RCC 7860 (cell line): ENCODE measurements around the gene RPS6KA2.
"Not testable (repeated sequence)": the region's sequence is repeated elsewhere in the genome, so short reads cannot be mapped to it uniquely, and the experiment has no call there.

Experiments used
- DNase-seq: peaks from one replicate; pipeline ENCODE4 v3.0.0-alpha.2; 2015; ENCODE audit warnings: low spot score
- FAIRE-seq: peaks from 2 replicates; lab custom pipeline; 2012; peaks lifted over from hg19 to GRCh38; lab: Jason Lieb, UNC

RPS6KA2 gene

DNA sequence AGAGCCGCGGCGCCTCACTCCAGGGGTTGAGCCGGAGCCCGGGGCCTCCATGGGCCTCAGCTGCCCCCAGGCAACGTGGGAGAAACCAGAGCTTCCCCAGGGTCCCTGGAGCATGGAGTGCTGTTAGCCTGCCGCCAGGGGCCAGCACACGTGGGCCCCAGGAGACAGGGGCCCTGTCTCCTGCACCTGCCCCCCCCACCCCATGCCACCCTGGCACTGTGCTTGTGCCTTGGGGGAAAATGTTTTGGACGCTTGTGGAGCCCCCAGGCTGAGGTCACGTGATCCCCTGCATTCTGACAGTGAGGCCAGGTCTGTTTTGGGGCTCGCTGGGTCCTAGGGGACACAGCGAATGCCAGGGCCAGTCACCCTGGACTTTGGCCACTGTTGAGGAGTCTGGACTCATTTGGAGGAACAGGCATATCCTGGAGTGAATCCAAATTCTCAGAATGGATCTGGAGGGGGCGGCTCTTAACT is 214.1 kb downstream of the RPS6KA2 start:
- no peak for DNase-seq
- FAIRE-seq = no peak

DNA sequence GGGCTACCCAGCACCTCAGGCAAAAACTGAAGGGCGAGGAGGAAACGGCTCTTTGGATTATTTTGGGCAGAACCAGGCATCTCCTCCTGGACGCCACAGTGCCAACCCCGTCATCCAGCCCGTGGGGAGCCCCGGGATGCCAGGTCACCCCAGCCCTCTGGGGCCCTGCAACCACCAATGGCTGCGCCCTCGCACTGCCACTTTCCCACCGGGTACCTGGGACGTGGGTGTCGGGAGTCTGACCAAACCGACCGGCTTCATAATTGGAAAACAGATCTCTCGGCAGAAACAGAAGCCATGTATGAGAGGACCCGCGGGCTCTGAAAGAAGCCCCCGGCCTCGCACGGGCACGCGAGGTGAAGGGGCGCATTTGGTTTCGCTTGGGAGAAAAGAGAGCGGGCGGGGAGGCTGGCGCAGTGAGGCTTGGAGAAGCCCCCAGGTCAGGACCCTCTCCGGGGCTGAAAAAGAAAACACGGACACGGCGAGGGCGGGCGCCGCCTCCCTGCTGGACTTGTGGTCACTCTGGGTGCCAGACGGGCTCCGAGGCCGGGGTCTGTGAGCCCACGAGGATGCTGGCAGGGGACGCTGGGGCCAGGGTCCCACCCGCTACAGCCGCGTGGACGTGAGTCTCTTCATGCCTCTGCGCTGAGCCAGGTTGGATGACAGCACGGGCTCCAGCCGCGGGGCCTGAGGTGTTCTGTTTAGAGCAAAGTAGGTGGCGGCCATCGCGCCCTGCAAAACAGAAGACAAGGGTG is 214.7 kb downstream of the RPS6KA2 start:
- DNase-seq (no peak), FAIRE-seq (no peak)

DNA sequence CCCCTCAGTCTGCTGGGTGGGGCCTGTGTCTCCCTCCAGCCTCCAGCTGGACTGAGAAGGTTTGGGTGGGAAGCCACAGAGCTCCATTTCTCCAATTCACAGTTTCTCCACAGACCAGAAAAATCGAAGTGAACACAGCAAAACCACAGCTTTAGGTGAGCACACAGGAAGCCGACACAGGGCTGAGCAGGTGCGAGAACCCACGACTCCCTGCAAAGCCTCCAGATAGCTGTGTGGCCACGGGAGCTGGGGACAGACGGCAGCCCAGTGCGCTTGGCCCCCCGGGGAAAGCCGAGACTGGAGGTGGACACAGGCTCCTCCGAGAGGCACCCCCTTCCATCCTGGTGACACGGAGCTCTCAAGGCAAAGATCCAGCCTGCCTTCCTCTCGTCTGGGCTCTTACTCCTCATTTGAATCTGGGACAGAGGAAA is 215.3 kb downstream of the RPS6KA2 start:
- no peak for DNase-seq

DNA sequence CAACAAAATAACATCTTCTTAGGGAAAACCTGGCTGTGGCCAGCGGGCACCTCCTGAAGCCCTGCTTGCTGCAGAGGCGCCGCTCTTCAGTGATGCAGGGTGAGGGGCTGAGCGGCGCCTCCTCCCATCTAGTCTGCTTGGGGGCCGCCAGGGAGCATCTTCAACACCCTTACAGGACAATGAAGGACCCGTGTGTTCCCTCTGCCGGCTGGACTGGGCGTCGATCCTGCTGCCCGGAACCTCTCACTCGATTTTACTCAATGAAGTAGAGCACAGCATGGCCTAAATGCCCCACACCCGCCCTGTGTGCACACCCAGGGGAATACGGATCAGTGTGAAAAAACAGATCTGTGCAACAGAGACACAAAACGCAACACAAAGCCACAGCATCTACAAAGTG is 215.8 kb downstream of the RPS6KA2 start:
- no peak for DNase-seq
- FAIRE-seq = no peak

More for the DNA sequence above, 215.3 kb downstream of the RPS6KA2 start:
- FAIRE-seq = no peak

DNA sequence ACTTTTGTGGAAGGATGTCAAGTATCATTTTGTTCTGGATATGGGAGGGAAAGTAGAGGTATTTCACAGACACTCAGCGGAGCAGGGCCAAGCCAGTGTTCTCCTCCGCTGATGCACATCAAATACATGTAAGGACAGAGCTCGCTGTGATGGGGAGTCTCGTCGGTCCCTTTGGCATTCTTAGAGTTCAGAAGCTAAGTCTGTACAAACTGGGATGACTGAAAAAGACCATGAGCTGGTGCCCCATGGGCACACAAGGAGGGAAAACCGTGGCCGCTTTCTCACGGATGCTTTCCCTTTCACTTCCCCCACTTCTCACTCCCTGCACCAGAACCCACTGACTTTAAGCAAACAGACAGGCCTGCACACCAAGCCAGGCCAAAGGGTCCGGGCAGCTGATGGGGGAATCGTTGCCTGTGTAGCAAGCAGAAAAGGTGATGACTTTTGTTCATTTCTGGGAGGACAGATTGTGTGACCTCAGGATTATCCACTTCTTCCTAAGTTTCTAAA is 216.6 kb downstream of the RPS6KA2 start:
- DNase-seq (no peak), FAIRE-seq (no peak)

DNA sequence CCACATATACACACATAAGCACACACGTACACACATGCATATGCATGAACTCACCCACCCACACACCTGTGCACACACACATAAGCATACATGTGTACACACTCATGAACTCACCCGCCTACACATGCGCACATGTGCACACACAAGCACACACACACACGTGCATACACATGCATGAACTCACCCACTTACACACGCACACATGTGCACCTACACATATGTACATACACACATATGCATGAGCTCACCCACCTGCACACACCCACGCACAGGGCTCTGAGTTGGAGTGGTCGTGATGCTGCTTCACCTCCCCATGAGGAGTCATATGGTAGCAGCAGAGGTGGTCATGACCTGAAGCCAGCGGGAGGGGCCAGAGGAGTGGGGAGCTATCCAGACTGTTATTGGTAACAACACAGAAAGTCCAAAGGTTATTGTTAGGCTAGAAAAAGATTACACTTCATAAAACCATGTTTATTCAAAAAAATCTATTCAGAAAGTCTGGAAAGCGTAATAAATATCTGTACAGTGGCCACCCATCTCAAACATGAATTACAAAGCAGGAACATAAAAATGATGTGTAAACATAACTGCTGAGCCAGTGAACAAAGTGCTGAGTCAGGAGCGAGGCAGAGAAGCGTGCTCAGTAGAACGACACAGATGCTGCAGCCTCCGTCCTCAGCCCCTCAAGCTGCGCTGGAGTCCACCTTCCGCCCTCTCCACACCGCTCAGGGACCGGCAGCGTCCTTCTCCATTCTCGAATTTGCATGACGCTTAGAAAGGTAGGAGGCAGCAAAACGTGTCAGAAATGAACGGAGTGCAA is 217.9 kb downstream of the RPS6KA2 start:
- DNase-seq (no peak), FAIRE-seq (no peak)

DNA sequence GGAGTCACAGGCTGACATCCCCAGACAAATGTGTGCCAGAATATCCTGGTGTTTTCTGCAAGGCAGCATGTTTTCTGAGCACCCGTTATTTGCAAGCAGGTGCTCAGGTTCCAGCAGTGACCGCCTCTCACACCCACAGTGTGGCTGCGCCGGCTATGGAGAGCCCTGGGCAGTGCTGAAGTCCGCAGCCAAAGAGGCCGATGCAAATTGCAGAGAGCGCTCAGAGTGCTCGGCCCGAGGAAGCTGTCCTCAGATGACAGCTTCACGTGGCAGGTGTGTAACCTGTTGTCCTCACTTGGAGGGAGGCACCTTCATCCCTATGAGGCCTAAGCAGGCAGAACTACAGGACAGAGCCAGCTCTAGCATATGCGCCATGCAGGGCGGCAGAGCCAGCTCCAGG is 220.9 kb downstream of the RPS6KA2 start:
- DNase-seq (no peak), FAIRE-seq (no peak)

DNA sequence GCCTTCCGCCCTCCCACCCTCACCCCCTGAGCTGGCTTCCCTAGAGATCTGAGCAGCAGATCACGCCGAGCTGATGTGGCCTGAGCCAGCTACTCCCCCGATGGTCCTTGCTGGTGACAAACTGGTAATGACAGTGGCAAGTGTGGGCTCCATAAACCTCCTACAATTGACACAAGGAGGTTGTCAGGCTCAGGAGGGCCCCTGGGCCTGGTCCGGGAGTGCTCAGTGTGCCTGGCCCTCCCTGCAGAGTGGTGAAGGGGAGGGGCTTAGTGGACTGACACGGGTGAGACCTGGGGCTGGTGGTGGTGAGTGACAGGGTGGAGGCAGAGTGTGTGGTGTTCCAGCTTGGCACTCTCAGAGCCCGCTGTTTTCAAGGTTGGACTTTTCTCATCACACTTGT is 221.7 kb downstream of the RPS6KA2 start:
- no peak for FAIRE-seq

DNA sequence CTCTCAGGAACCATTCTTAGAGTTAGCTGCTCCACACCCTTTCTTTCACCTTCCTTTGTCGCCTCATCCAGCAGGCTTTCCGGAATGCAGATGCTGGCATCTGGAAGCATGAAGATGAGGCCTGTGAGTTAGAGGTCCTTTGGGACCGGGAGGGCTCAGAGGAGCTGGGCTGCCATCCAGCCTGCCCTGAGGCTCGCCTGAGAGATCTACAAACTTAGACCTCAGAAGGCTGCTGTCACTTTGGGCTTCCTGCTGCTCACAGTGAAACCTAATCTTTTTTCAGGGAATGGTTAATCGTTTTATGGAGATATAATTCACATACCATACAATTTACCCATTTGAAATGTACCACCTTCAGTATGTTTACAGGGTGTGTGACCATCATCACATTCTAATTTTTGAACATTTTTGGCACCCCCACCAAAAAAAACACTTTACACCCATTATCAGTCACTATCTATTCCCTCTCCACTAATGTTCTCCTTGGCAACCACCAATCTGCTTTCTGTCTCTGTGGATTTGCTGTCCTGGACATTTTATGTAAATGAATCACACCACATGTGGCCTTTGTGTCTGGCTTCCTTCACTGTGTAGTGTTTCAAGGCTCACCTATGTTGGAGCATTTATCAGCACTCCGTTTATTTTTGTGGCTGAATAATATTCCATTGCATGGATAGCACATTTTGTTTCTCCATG is 224.3 kb downstream of the RPS6KA2 start:
- DNase-seq = no peak
- no peak for FAIRE-seq

More for the DNA sequence above, 221.7 kb downstream of the RPS6KA2 start:
- DNase-seq = no peak

DNA sequence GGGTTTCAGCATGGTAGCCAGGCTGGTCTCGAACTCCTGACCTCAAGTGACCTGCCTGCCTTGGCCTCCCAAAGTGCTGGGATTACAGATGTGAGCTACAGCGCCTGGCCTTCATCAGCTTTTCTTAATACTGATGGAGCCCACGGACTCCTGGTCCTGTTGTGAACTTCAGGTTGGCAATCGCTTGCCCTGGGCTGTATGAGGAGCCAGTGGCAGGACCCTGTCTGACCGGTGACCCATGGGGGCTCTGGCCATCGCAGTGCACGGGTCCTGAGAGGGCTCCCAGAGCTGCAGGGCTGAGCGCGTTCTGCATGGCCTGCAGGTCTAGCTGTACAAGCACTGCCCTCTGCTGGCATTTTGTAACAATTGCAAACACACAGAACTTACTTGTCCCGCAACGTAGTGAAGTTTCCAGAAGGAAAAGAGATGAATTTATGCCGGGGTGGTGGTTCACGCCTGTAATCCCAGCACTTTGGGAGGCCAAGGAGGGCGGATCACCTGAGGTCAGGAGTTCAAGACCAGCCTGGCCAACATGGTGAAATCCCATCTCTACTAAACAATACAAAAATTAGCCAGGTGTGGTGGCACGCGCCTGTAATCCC is 226.3 kb downstream of the RPS6KA2 start:
- not testable (repeated sequence) for FAIRE-seq
- peak; percentile 22 for DNase-seq

DNA sequence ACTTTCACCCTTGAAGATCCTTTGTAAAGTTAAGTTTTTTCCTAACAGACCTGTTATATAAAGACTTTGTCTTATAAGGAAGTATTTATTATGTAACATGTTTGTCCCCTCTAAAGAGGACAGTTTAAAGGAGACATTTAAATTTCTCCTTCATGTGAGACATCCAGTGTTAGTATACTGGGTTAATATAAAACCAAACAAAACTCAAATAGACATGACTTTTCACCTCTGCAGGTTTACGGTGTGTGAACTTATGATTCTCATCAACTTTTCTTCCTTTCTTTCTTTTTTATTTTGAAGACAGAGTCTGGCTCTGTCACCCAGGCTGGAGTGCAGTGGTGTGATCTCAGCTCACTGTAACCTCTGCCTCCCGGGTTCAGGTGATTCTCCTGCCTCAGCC is 226.9 kb downstream of the RPS6KA2 start:
- FAIRE-seq (no peak), DNase-seq (no peak)

DNA sequence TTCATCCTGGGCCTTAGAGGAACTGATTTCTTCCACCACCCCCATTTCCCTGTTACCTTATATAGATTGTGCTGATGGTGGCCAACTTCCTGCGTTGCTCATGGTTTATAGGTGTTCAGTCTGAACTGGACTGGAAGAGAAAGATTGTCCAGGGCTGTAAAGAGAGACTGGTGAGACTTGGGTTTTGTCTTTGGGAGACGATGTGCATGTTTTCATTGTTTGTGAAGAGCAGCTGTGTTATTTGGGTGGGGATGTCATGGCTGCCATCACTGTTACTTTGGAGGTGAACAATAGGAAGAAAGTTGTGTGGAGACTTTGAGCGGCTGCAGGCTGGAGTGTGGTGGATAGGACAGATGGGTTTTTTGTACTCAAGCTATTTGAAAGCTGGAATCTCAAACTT is 228.7 kb downstream of the RPS6KA2 start:
- DNase-seq = no peak
- FAIRE-seq = no peak

DNA sequence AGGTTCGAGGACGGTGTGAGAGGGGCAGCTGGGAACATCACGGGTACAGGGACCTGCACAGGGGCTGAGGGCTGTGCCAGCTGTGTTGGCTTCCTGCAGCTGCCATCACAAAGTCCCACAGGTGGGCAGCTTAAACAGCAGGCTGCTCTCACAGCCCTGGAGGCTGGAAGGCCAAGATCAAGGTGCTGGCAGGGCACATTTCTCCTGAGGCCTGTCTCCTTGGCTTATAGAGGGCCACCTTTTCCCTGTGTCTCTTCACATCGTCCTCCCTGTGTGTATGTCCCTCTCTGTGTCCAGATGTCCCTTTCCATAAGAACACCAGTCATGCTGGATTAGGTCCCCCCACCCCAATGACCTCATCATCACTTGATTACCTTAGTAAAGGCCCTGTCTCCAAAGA is 229.2 kb downstream of the RPS6KA2 start:
- no peak for DNase-seq
- FAIRE-seq = no peak

DNA sequence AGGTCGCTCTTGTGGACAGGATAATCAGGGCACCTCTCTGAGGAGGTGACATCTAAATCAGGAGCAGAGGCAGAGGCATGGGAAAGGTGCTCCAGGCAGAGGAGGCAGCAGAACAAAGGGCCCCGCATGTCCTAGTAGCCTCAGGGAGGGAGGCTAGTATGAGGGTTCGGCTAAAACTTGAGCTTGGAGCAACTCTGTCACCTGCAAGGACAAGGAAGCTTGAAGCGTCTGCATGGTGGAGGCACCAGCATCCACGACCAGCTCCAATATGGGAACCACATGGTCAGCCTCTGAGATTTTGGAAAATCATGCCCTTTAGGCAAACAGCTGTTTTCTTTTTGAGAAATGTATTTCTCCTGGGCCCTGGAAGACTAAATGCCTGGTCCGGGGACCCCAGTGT is 231.3 kb downstream of the RPS6KA2 start:
- FAIRE-seq = no peak

DNA sequence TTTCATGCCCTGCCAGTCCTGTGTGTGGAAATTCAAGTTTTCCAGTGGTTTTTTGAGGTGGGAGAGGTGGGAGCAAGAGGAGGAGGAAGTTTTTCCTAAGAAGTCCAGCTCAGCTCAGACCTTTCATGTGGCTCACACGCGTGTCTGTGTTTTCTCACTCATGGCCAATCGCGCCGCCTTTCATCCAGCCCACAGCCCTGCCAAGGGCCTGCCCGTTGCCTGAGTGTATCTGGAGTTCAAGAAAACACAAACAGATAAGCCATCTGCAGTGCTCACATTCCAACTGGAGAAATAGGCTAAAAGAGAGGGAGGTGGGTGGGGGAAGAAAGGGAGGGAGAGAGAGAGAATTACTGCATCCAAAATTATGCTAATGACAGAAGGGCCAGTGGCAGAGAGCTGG is 231.7 kb downstream of the RPS6KA2 start:
- no peak for FAIRE-seq
- no peak for DNase-seq

More for the DNA sequence above, 231.3 kb downstream of the RPS6KA2 start:
- DNase-seq = no peak

DNA sequence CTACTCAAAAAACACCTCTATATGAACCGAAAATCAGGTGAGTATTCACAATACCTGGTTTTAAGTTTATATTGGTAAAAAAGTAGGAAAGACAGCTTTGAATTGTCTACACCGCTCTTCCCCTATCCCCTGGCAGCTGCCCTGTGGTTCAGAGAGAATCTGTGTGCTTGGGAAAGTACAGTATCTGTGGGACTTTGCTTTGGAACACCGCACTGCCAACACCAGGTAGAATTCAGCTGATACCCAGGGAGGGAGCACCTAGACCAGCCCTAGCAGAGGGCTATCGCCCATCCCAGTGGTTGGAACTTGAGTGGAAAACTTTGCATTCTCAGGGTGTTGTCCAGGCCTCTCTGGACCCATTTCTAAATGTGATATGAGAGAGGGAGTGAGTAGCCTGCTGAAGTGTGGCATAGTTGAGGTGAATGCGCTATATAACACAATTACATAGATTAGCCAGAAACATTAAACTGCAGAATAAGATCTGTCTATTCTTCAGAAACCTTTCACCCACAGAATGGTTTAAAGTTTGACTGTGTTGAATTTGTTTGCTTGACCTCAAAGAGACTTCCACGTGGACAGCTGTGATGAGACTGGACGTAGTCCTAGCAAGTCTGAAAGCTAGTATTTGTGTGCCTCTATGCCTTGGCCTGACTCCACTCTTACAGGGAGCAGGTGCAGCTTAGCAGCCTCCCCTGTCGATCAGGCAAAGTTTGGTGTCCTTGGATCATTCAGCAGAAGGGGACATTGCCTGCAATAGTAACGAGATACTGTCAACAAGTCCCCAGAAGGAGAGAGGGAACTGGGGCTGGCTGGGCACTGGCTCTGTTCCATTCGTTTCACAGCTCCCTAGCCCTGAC is 232.8 kb downstream of the RPS6KA2 start:
- DNase-seq = no peak
- FAIRE-seq = no peak

DNA sequence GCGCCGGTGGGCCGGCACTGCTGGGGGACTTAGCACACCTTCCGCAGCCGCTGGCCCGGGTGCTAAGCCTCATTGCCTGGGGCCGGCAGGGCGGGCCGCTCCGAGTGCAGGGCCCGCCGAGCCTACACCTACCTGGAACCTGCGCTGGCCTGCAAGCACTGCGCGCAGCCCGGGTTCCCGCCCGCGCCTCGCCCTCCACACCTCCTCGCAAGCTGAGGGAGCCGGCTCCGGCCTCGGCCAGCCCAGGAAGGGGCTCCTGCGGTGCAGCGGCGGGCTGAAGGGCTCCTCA is 233.6 kb downstream of the RPS6KA2 start:
- FAIRE-seq = no peak
- no peak for DNase-seq

DNA sequence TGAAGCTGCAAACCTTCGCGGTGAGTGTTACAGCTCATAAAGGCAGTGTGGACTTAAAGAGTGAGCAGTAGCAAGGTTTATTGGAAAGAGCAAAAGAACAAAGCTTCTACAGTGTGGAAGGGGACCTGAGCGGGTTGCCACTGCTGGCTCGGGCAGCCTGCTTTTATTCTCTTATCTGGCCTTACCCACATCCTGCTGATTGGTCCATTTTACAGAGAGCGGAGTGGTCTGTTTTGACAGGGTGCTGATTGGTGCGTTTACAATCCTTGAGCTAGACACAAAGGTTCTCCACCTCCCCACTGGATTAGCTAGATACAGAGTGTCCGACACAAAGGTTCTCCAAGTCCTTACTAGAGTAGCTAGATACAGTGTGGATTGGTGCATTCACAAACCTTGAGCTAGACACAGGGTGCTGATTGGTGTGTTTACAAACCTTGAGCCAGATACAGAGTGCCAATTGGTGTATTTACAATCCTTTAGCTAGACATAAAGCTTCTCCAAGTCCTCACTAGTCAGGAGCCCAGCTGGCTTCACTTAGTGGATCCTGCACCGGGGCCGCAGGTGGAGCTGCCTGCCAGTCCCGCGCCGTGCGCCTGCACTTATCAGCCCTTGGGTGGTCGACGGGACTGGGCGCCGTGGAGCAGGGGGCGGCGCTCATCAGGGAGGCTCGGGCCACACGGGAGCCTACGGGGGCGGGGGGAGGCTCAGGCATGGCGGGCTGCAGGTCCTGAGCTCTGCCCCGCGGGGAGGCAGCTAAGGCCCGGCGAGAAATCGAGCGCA is 234.1 kb downstream of the RPS6KA2 start:
- DNase-seq, FAIRE-seq: not testable (repeated sequence)

DNA sequence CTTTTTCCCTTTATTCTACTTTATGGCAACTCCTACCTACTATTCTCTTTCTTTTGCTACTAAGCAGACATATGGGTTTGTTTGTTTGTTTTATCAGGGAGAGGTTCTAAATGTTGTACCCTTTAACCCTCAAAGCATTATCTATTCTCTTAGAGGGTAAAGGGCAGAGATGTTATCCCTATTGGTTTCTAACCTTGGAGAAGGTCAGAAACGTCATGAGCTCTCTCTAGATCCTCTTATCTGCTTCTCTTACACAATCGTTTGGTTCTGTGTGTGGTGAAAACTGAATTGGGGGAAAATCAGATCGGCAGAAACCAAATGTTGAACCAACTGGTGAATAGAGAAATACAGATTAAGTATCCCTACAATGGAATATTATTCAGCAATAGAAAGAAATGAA is 237.9 kb downstream of the RPS6KA2 start:
- DNase-seq (no peak), FAIRE-seq (no peak)
